ENCODE measurements around the gene AFG1L.

DNA sequence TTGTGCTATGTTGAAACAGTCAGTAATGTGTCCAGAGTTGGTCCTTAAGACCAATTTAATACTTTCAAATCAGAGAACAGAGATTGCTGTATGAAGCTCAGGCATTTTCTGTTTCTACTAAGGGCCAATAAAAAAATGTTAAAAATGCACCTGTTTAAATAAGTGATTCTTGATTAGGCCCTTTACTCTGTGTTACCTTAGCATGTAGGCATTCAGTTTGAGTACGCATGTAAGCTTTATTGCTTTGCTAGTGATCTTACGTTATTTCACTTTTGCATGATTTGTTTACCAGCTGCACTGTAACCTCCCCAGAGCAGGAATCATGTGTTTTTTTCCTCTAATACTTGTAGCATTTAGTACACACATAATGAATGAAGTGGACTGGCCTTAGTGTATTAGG is 61.0 kb downstream of the AFG1L start:
- TF ChIP-seq POLR2A (IDR thresholded peaks at IDR 0.05; ENCODE audit: low read depth, low read length): no peak
- no peak for TF ChIP-seq POLR2AphosphoS5 (IDR thresholded peaks at IDR 0.05; ENCODE audit: low read depth, low read length)
- TF ChIP-seq TAF1 (IDR thresholded peaks at IDR 0.05; ENCODE audit: borderline replicate concordance, low read depth, low read length): no peak
